Loucy (cell line): ENCODE measurements around the gene ATP5MC3.

ENCODE experiments used
- H2AFZ ChIP-seq: fragments of 200-600 bp; sonication (generic); 2 replicates; pipeline ENCODE4 v1.6.0; 2016; ENCODE audit warnings: antibody characterized with exemption, mild to moderate bottlenecking, low read length, moderate library complexity
- H3F3A ChIP-seq: fragments of 200-600 bp; 2 replicates; pipeline ENCODE4 v1.6.0; 2016; ENCODE audit warnings: antibody characterized with exemption, low read depth, mild to moderate bottlenecking
- H3K27me3 ChIP-seq: fragments of 200-600 bp; sonication (generic); 2 replicates; pipeline ENCODE4 v1.6.1; 2014; ENCODE audit warnings: low read length, mild to moderate bottlenecking; ENCODE audit not compliant: insufficient read depth, poor library complexity, severe bottlenecking
- H3K36me3 ChIP-seq: fragments of 200-600 bp; sonication (generic); 2 replicates; pipeline ENCODE4 v1.6.1; 2016; ENCODE audit warnings: low read length; ENCODE audit not compliant: insufficient read depth
- H3K4me1 ChIP-seq: fragments of 200-600 bp; sonication (generic); 2 replicates; pipeline ENCODE4 v1.5.1; 2014; ENCODE audit warnings: low read length, mild to moderate bottlenecking; ENCODE audit not compliant: insufficient read depth, poor library complexity, severe bottlenecking
- H3K4me2 ChIP-seq: fragments of 200-600 bp; sonication (generic); 2 replicates; pipeline ENCODE4 v1.6.0; 2014; ENCODE audit warnings: antibody characterized with exemption, low read length, low read depth, mild to moderate bottlenecking; ENCODE audit not compliant: poor library complexity, severe bottlenecking
- H3K4me3 ChIP-seq: fragments of 200-600 bp; sonication (generic); 2 replicates; pipeline ENCODE4 v1.5.1; 2014; ENCODE audit warnings: low read length, mild to moderate bottlenecking, mixed read lengths; ENCODE audit not compliant: poor library complexity, severe bottlenecking
- H3K79me2 ChIP-seq: fragments of 200-600 bp; sonication (generic); 2 replicates; pipeline ENCODE4 v1.6.1; 2014; ENCODE audit warnings: low read length; ENCODE audit not compliant: insufficient read depth
- H3K9ac ChIP-seq: fragments of 200-600 bp; sonication (generic); 2 replicates; pipeline ENCODE4 v1.6.0; 2014; ENCODE audit warnings: mild to moderate bottlenecking, low read depth, low read length, moderate library complexity; ENCODE audit not compliant: poor library complexity, severe bottlenecking
- H3K9me2 ChIP-seq: fragments of 200-600 bp; sonication (generic); replicated peaks from 2 replicates; pipeline ENCODE4 v1.6.1; 2016; ENCODE audit warnings: low read depth, low read length, mixed read lengths
- H3K9me3 ChIP-seq: fragments of 200-600 bp; sonication (generic); 2 replicates; pipeline ENCODE4 v1.6.1; 2014; ENCODE audit warnings: mild to moderate bottlenecking, antibody characterized with exemption, low read length, low read depth; ENCODE audit not compliant: insufficient read depth
- H4K20me1 ChIP-seq: fragments of 200-600 bp; sonication (generic); 2 replicates; pipeline ENCODE4 v1.6.0; 2014; ENCODE audit warnings: antibody characterized with exemption, low read length, mild to moderate bottlenecking; ENCODE audit not compliant: insufficient read depth, poor library complexity, severe bottlenecking
- CTCF ChIP-seq: fragments of 200-600 bp; sonication (generic); conservative IDR thresholded peaks from 2 replicates; pipeline ENCODE4 v1.5.1; 2014; ENCODE audit warnings: mild to moderate bottlenecking, antibody characterized with exemption, low read length
- EZH2phosphoT487 ChIP-seq: fragments of 200-600 bp; IDR thresholded peaks from 2 replicates; pipeline ENCODE4 v1.6.1; 2018; ENCODE audit warnings: antibody characterized with exemption, mild to moderate bottlenecking, moderate library complexity, borderline replicate concordance

Gene ATP5MC3

DNA sequence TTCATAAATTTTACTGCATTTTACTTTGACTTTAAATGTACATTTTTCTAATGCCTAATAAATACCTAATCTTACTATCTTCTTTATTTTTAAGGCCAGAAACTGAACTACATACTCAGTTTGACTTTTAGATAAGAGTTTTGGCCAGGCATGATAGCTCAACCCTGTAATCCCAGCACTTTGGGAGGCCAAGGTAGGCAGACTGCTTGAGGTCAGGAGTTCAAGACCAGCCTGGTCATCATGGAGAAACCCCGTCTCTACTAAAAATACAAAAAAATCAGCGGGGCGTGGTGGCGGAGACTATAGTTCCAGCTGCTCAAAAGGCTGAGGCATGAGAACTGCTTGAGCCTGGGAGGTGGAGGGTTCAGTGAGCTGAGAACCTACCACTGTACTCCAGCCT, 22.6 kb downstream of the ATP5MC3 start:
- no peaks in the 10 kb centered on the region for H3K9me3 ChIP-seq
- no peak overlapping the region for H3K9ac ChIP-seq
- peaks cover 80% of the 10 kb centered on the region for H4K20me1 ChIP-seq
- no peak overlapping the region for H2AFZ ChIP-seq
- H3F3A ChIP-seq: no peaks in the 10 kb centered on the region
- no peaks in the 10 kb centered on the region for H3K9me2 ChIP-seq
- H3K27me3 ChIP-seq: no peaks in the 10 kb centered on the region
- H3K79me2 ChIP-seq: peaks cover 97% of the 10 kb centered on the region
- no peak overlapping the region for H3K4me3 ChIP-seq
- H3K4me1 ChIP-seq: peaks cover 29% of the 10 kb centered on the region
- no peak for TF ChIP-seq EZH2phosphoT487
- TF ChIP-seq CTCF: no peak
- H3K4me2 ChIP-seq: peak overlapping the region; percentile 15
- no peaks in the 10 kb centered on the region for H3K36me3 ChIP-seq

GRCh38 chr2:175156534-175156933, 25.0 kb downstream of the ATP5MC3 start:
- no peak overlapping the region for H2AFZ ChIP-seq
- H3K79me2 ChIP-seq: peaks cover 98% of the 10 kb centered on the region
- H3K9me3 ChIP-seq: no peaks in the 10 kb centered on the region
- no peaks in the 10 kb centered on the region for H3K9me2 ChIP-seq
- no peaks in the 10 kb centered on the region for H3K27me3 ChIP-seq
- TF ChIP-seq EZH2phosphoT487 (no peak), CTCF (no peak)
- no peaks in the 10 kb centered on the region for H3K36me3 ChIP-seq
- H4K20me1 ChIP-seq: peaks cover 84% of the 10 kb centered on the region
- H3F3A ChIP-seq: no peaks in the 10 kb centered on the region
- H3K9ac ChIP-seq: no peak overlapping the region
- no peak overlapping the region for H3K4me2 ChIP-seq
- peaks cover 32% of the 10 kb centered on the region for H3K4me1 ChIP-seq
- no peak overlapping the region for H3K4me3 ChIP-seq

DNA sequence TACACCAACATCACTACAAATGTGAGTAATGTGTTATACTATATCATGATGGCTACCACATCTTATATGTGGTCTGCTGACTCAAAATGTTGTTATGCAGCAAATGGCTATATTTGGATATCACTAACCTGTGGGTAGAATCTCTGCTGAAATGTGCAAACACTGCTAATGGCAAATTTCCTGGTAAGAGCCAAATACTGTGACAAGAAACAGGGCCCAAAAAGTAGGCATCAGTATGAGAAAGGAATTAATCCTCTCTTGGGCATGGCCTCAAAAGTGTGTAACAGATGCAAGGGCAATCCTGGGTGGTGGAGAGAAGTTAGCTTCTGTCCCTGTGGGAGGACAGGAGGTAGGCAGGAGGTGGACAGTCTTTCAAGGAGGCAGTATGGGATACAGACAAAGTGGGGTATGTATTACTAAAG, 26.8 kb downstream of the ATP5MC3 start:
- Histone ChIP-seq H3K9me2 (no peaks in the 10 kb centered on the region), H3K36me3 (peaks cover 14% of the 10 kb centered on the region), H2AFZ (no peak overlapping the region), H4K20me1 (peaks cover 82% of the 10 kb centered on the region), H3F3A (no peaks in the 10 kb centered on the region), H3K9ac (no peak overlapping the region), H3K4me1 (peaks cover 16% of the 10 kb centered on the region), H3K9me3 (no peaks in the 10 kb centered on the region), H3K4me2 (no peak overlapping the region), H3K27me3 (no peaks in the 10 kb centered on the region), H3K4me3 (no peak overlapping the region), H3K79me2 (peaks cover 98% of the 10 kb centered on the region)
- TF ChIP-seq EZH2phosphoT487 (no peak), CTCF (no peak)
